ENCODE measurements around the gene ADAMTS14.

DNA sequence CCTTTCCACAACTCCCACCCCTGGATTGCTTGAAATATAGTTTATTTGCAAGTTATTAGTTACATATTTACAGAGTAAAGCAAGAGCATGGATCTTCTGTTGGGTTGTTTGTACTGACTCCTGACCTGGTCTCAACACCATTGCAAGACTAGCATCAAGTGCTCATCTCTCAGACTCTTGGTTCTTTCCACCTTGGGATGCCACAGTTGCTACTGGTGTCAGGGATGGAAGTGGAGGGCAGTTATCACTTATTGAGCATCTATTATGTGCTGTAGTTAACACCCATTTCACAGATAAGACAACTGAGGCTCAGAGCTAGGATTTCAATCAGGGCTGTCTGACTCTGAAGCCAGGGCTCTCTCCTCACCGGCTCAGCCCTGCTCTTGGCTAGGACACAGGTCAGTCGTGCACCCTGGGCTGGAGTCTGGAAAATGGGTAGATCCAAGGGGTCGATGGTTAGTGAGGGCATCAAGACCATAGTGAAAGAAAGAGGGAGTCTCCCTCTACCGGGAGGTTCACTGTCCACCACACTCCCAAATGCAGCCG lies 614 bp upstream of the ADAMTS14 start:
- TF ChIP-seq POLR2AphosphoS5 (IDR thresholded peaks at IDR 0.05) = no peak
- TF ChIP-seq, protein P1, sequence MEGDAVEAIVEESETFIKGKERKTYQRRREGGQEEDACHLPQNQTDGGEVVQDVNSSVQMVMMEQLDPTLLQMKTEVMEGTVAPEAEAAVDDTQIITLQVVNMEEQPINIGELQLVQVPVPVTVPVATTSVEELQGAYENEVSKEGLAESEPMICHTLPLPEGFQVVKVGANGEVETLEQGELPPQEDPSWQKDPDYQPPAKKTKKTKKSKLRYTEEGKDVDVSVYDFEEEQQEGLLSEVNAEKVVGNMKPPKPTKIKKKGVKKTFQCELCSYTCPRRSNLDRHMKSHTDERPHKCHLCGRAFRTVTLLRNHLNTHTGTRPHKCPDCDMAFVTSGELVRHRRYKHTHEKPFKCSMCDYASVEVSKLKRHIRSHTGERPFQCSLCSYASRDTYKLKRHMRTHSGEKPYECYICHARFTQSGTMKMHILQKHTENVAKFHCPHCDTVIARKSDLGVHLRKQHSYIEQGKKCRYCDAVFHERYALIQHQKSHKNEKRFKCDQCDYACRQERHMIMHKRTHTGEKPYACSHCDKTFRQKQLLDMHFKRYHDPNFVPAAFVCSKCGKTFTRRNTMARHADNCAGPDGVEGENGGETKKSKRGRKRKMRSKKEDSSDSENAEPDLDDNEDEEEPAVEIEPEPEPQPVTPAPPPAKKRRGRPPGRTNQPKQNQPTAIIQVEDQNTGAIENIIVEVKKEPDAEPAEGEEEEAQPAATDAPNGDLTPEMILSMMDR (IDR thresholded peaks at IDR 0.05) = no peak
- TF ChIP-seq EP300 (IDR thresholded peaks at IDR 0.05) = no peak

Measured in stomach (tissue), 4 donors.